WTC11 (cell line): ENCODE measurements around the gene MRPL27. TPM values are rescaled to one million over a fixed set of nuclear protein-coding genes. Genes with fewer than 3 reads are reported as not detected.
A peak's percentile ranks its signal among the peaks of the same experiment; 100 is the strongest.

Experiments used
- ATAC-seq: fragments of 200-7000 bp; cut with Tn5 transposase; 2 replicates; pipeline ENCODE4 v1.10.0; 2021; ENCODE audit warnings: mild to moderate bottlenecking, moderate library complexity
- Bru-seq: library from RNA; stranded (reverse); fragments of 400-500 nt; gene quantifications from one replicate; lab custom pipeline; 2021; lab: Mats Ljungman, UMichigan
- CTCF ChIA-PET: fragments of 300-600 bp; sonication (Branson Sonifier 250); formaldehyde crosslinking; loops from one replicate; lab custom pipeline; 2021; ENCODE audit warnings: antibody characterized with exemption; lab: Charles Lee
- POLR2A ChIA-PET: fragments of 350-600 bp; sonication (Branson Sonifier 250); formaldehyde crosslinking; loops from one replicate; lab custom pipeline; 2021; ENCODE audit warnings: antibody characterized with exemption; lab: Charles Lee
- DNase-seq: peaks from one replicate; pipeline ENCODE4 v3.0.0; 2021; ENCODE audit warnings: low spot score
- H3K27ac Mint-ChIP-seq: 2 replicates; pipeline ENCODE4 v1.8.0; 2021; ENCODE audit warnings: mixed read lengths
- H3K27me3 Mint-ChIP-seq: 2 replicates; pipeline ENCODE4 v1.8.0; 2021; ENCODE audit warnings: low read depth, mild to moderate bottlenecking, moderate library complexity, mixed read lengths
- H3K36me3 Mint-ChIP-seq: 2 replicates; pipeline ENCODE4 v1.8.0; 2021; ENCODE audit warnings: mixed read lengths
- H3K4me1 Mint-ChIP-seq: 2 replicates; pipeline ENCODE4 v1.8.0; 2022; ENCODE audit warnings: mixed read lengths
- H3K4me3 Mint-ChIP-seq: 2 replicates; pipeline ENCODE4 v1.8.0; 2021; ENCODE audit warnings: mild to moderate bottlenecking, moderate library complexity, mixed read lengths
- H3K9me3 Mint-ChIP-seq: 2 replicates; pipeline ENCODE4 v1.8.0; 2021; ENCODE audit warnings: mixed read lengths
- CREM ChIP-seq: sonication (generic); formaldehyde crosslinking; IDR thresholded peaks from 2 replicates; pipeline ENCODE4 v1.8.1; 2022; ENCODE audit warnings: mild to moderate bottlenecking, missing genetic modification reagents, moderate library complexity
- E2F4 ChIP-seq: sonication (generic); formaldehyde crosslinking; IDR thresholded peaks from 2 replicates; pipeline ENCODE4 v1.8.1; 2022; ENCODE audit warnings: low read depth, mild to moderate bottlenecking, moderate library complexity, missing genetic modification reagents, borderline replicate concordance
- ERG ChIP-seq: fragments of 250-450 bp; sonication (Bioruptor Pico); IDR thresholded peaks from 2 replicates; pipeline ENCODE4 v1.8.0; 2021; ENCODE audit warnings: mild to moderate bottlenecking
- ETV6 ChIP-seq: sonication (generic); formaldehyde crosslinking; IDR thresholded peaks from 2 replicates; pipeline ENCODE4 v1.8.1; 2022; ENCODE audit warnings: mild to moderate bottlenecking, missing genetic modification reagents
- FOXJ3 ChIP-seq: sonication (generic); formaldehyde crosslinking; IDR thresholded peaks from 2 replicates; pipeline ENCODE4 v1.9.0; 2021; ENCODE audit warnings: missing genetic modification reagents, mild to moderate bottlenecking, borderline replicate concordance
- FOXP4 ChIP-seq: sonication (generic); formaldehyde crosslinking; IDR thresholded peaks from 2 replicates; pipeline ENCODE4 v1.8.0; 2022; ENCODE audit warnings: mild to moderate bottlenecking, missing genetic modification reagents
- GTF2I ChIP-seq: fragments of 250-450 bp; sonication (Bioruptor Pico); conservative IDR thresholded peaks from 2 replicates; pipeline ENCODE4 v1.4.0; 2021; ENCODE audit warnings: mild to moderate bottlenecking
- IRF1 ChIP-seq: sonication (generic); formaldehyde crosslinking; IDR thresholded peaks from 2 replicates; pipeline ENCODE4 v1.8.0; 2023; ENCODE audit warnings: missing genetic modification reagents
- JUN ChIP-seq: sonication (generic); formaldehyde crosslinking; IDR thresholded peaks from 2 replicates; pipeline ENCODE4 v1.8.0; 2023; ENCODE audit warnings: mild to moderate bottlenecking, missing genetic modification reagents
- MAX ChIP-seq: sonication (generic); formaldehyde crosslinking; IDR thresholded peaks from 2 replicates; pipeline ENCODE4 v1.8.0; 2022; ENCODE audit warnings: mild to moderate bottlenecking, missing genetic modification reagents
- MLX ChIP-seq: sonication (generic); formaldehyde crosslinking; IDR thresholded peaks from 2 replicates; pipeline ENCODE4 v1.8.1; 2023; ENCODE audit warnings: mild to moderate bottlenecking, missing genetic modification reagents, moderate library complexity
- OVOL2 ChIP-seq: fragments of 250-450 bp; sonication (Bioruptor Pico); IDR thresholded peaks from 2 replicates; pipeline ENCODE4 v1.9.0; 2021; ENCODE audit warnings: mild to moderate bottlenecking, borderline replicate concordance
- PRDM15 ChIP-seq: sonication (generic); formaldehyde crosslinking; IDR thresholded peaks from 2 replicates; pipeline ENCODE4 v1.8.0; 2022; ENCODE audit warnings: missing genetic modification reagents
- RELA ChIP-seq: sonication (generic); formaldehyde crosslinking; IDR thresholded peaks from 2 replicates; pipeline ENCODE4 v1.8.1; 2022; ENCODE audit warnings: missing genetic modification reagents, mild to moderate bottlenecking, borderline replicate concordance
- TEAD4 ChIP-seq: sonication (generic); formaldehyde crosslinking; IDR thresholded peaks from 2 replicates; pipeline ENCODE4 v1.8.0; 2022; ENCODE audit warnings: mild to moderate bottlenecking, missing genetic modification reagents
- TP53 ChIP-seq: sonication (generic); formaldehyde crosslinking; IDR thresholded peaks from 2 replicates; pipeline ENCODE4 v1.8.1; 2023; ENCODE audit warnings: mild to moderate bottlenecking, missing genetic modification reagents
- USF2 ChIP-seq: sonication (generic); formaldehyde crosslinking; IDR thresholded peaks from 2 replicates; pipeline ENCODE4 v1.8.1; 2023; ENCODE audit warnings: mild to moderate bottlenecking, missing genetic modification reagents, moderate library complexity
- ZNF138 ChIP-seq: sonication (generic); formaldehyde crosslinking; conservative IDR thresholded peaks from 2 replicates; pipeline ENCODE4 v1.8.1; 2022; ENCODE audit warnings: mild to moderate bottlenecking, moderate library complexity, missing genetic modification reagents
- ZNF219 ChIP-seq: sonication (generic); formaldehyde crosslinking; IDR thresholded peaks from 2 replicates; pipeline ENCODE4 v1.8.0; 2023; ENCODE audit warnings: missing genetic modification reagents, mild to moderate bottlenecking, borderline replicate concordance
- ZNF232 ChIP-seq: sonication (generic); formaldehyde crosslinking; IDR thresholded peaks from 2 replicates; pipeline ENCODE4 v1.8.0; 2022; ENCODE audit warnings: mild to moderate bottlenecking, missing genetic modification reagents
- ZNF317 ChIP-seq: sonication (generic); formaldehyde crosslinking; IDR thresholded peaks from 2 replicates; pipeline ENCODE4 v1.8.1; 2023; ENCODE audit warnings: low read depth, mild to moderate bottlenecking, moderate library complexity, missing genetic modification reagents, borderline replicate concordance
- ZNF671 ChIP-seq: fragments of 250-450 bp; sonication (Bioruptor Pico); IDR thresholded peaks from 2 replicates; pipeline ENCODE4 v1.8.0; 2021; ENCODE audit warnings: mild to moderate bottlenecking
- long read RNA-seq, 3 experiments: library from RNA in 1 of 3; library from capped mRNA in 1 of 3; library from polyadenylated mRNA in 1 of 3; unstranded in 2 of 3; stranded (forward) in 1 of 3; transcript quantifications; one replicate each; pipeline ENCODE4 v2.0.0, GENCODE V29; 2021
- total RNA-seq: library from RNA; stranded (reverse); gene quantifications from 3 replicates; pipeline ENCODE4 v1.2.3, GENCODE V29; 2021

MRPL27 gene
- 66.7 to 80.5 TPM (median 69.8 TPM) in 3 replicates for total RNA-seq
- percentile 91 among the genes with signal in this experiment for Bru-seq, nascent RNA
- long read RNA-seq, experiment 1, transcript MRPL27-206 (4 exons, 869 nt) = minor isoform, 5 of 147 reads
- long read RNA-seq, experiment 1, transcript MRPL27-201 (4 exons, 716 nt) = major isoform, 112 of 147 reads
- long read RNA-seq, experiment 1, transcript MRPL27-202 (3 exons, 2,441 nt) = minor isoform, 11 of 147 reads
- long read RNA-seq, experiment 1, partial matches to known transcripts = 4 of 147 reads
- long read RNA-seq, experiment 1, other reads (novel, unspliced or antisense) = 15 of 147 reads
- long read RNA-seq, experiment 2, transcript MRPL27-201 (4 exons, 716 nt) = major isoform, 74 of 95 reads
- long read RNA-seq, experiment 2, partial matches to known transcripts = 12 of 95 reads
- long read RNA-seq, experiment 2, other reads (novel, unspliced or antisense) = 5 of 95 reads
- long read RNA-seq, experiment 3, transcript MRPL27-201 (4 exons, 716 nt) = major isoform, 7 of 29 reads
- long read RNA-seq, experiment 3, transcript MRPL27-202 (3 exons, 2,441 nt) = minor isoform, 5 of 29 reads
- long read RNA-seq, experiment 3, partial matches to known transcripts = 7 of 29 reads
- long read RNA-seq, experiment 3, other reads (novel, unspliced or antisense) = 10 of 29 reads

GRCh38 chr17:50372758-50373556 lies at the start of gene MRPL27, which contains the start of gene EME1:
TSS of gene MRPL27 (minus strand) at chr17:50373184. CDS start at chr17:50373170, 14 bp downstream.
TSS of gene EME1 (plus strand) at chr17:50373229. CDS start at chr17:50375209, 1,980 bp downstream.
- Mint-ChIP-seq H3K36me3 (peaks cover 47% of the 10 kb centered on the region), H3K4me3 (peak within 1 kb of the TSS; percentile 99), H3K4me1 (peaks cover 22% of the 10 kb centered on the region), H3K27ac (peak within 1 kb of the TSS; percentile 99), H3K27me3 (no peaks in the 10 kb centered on the region), H3K9me3 (no peaks in the 10 kb centered on the region)
- POLR2A ChIA-PET = interaction anchor here (0.5 kb wide), 1 partner anchor 249 kb away, joined by 3 read pairs; no protein-coding TSS in a partner anchor
- ATAC-seq (peak; percentile 84), DNase-seq (peak; percentile 74)
- CTCF ChIA-PET = interaction anchor here (0.7 to 3.4 kb wide), 4 partner anchors 11 to 425 kb away, joined by 3 to 16 read pairs (median 4); partner anchors contain the start of gene LRRC59
- TF ChIP-seq FOXP4 (CRISPR knock-in tag) (peak; percentile 43; the same call in 1 of the 2 replicates), IRF1 (CRISPR knock-in tag) (no peak), TEAD4 (CRISPR knock-in tag) (no peak), ZNF219 (CRISPR knock-in tag) (no peak), RELA (CRISPR knock-in tag) (no peak), CREM (CRISPR knock-in tag) (0 out of 2 replicates have a peak, but pooled peaks have one; percentile 34), ERG (CRISPR knock-in tag) (no peak), FOXJ3 (CRISPR knock-in tag) (no peak), ZNF232 (CRISPR knock-in tag) (no peak; the same call in 1 of the 2 replicates), PRDM15 (no peak), OVOL2 (no peak), JUN (CRISPR knock-in tag) (no peak), ETV6 (CRISPR knock-in tag) (peak; percentile 97), USF2 (CRISPR knock-in tag) (peak; percentile 96), TP53 (no peak), E2F4 (0 out of 2 replicates have a peak, but pooled peaks have one; percentile 43), MAX (CRISPR knock-in tag) (peak; percentile 89), ZNF138 (no peak), GTF2I (no peak), ZNF317 (CRISPR knock-in tag) (no peak), MLX (no peak), ZNF671 (CRISPR knock-in tag) (no peak)
